HepG2 (cell line): ENCODE data around the gene PRSS21. TPM values are rescaled to one million over a fixed set of nuclear protein-coding genes. Genes with fewer than 3 reads are reported as not detected.

ENCODE experiments used
- ATAC-seq: fragments of 200-7000 bp; cut with Tn5 transposase; 3 replicates; pipeline ENCODE4 v1.9.1; 2020; ENCODE audit warnings: mild to moderate bottlenecking, moderate library complexity
- BruUV-seq: library from RNA; stranded (reverse); fragments of 400-500 nt; replicated peaks from 2 replicates; lab custom pipeline; 2021; lab: Mats Ljungman, UMichigan
- CTCF ChIA-PET: fragments of 300-600 bp; formaldehyde crosslinking; extraction: SDS; loops from one replicate; lab custom pipeline; 2021; ENCODE audit warnings: low total read pairs, inconsistent platforms, low intra/inter-chr PET ratio; lab: Yijun Ruan, JAX
- POLR2A ChIA-PET: fragments of 350-600 bp; sonication (Branson Sonifier 250); formaldehyde crosslinking; loops from one replicate; lab custom pipeline; 2020; ENCODE audit warnings: antibody characterized with exemption, inconsistent platforms; lab: Yijun Ruan, JAX
- DNase-seq: peaks from one replicate; pipeline ENCODE4 v3.0.0-alpha.2; 2015; ENCODE audit warnings: low spot score
- FAIRE-seq: peaks from 3 replicates; lab custom pipeline; 2011; peaks lifted over from hg19 to GRCh38; lab: Jason Lieb, UNC
- H2AFZ ChIP-seq: one replicate; pipeline ENCODE4 v1.6.1; 2011; ENCODE audit warnings: low read length, inconsistent platforms
- H3K27ac ChIP-seq: fragments of 300-600 bp; 3 replicates; pipeline ENCODE4 v1.8.0; 2011; ENCODE audit warnings: mixed run types, mild to moderate bottlenecking, mixed read lengths, low read length, inconsistent platforms; ENCODE audit not compliant: insufficient read depth; ENCODE audit errors: extremely low read length
- H3K27me3 ChIP-seq, 2 experiments: fragments of 200-600 bp in 1 of 2; 2 replicates in 1 of 2; 3 replicates in 1 of 2; pipeline versions ENCODE4 v1.6.0 to v1.8.0; 2011; ENCODE audit warnings: low read length in 2 of 2, mild to moderate bottlenecking in 2 of 2, moderate library complexity in 2 of 2, inconsistent platforms in 1 of 2; ENCODE audit not compliant: insufficient read depth in 2 of 2, control insufficient read depth in 1 of 2
- H3K36me3 ChIP-seq, 2 experiments: fragments of 200-600 bp in 1 of 2; replicated peaks in 1 of 2; 2 replicates in 1 of 2; 3 replicates in 1 of 2; pipeline versions ENCODE4 v1.5.1 to v1.8.0; 2011; ENCODE audit warnings: low read length in 2 of 2, inconsistent platforms in 1 of 2; ENCODE audit not compliant: insufficient read depth in 2 of 2, control insufficient read depth in 1 of 2
- H3K4me1 ChIP-seq: 2 replicates; pipeline ENCODE4 v1.5.1; 2012; ENCODE audit warnings: low read length, inconsistent platforms; ENCODE audit not compliant: insufficient read depth
- H3K4me2 ChIP-seq: 2 replicates; pipeline ENCODE4 v1.6.0; 2011; ENCODE audit warnings: low read depth, low read length, inconsistent platforms
- H3K4me3 ChIP-seq, 3 experiments: fragments of 200-600 bp in 1 of 3; sonication (generic), shearing (Covaris generic) in 1 of 3; replicated peaks in 1 of 3; 2 replicates each; pipeline ENCODE4 v1.5.1; 2011 to 2016; ENCODE audit warnings: low read length in 3 of 3, inconsistent platforms in 2 of 3, low read depth in 2 of 3, mild to moderate bottlenecking in 2 of 3, control low read depth in 1 of 3, mixed read lengths in 1 of 3; ENCODE audit not compliant: insufficient read depth in 1 of 3
- H3K79me2 ChIP-seq: one replicate; pipeline ENCODE4 v1.6.1; 2011; ENCODE audit warnings: low read length, inconsistent platforms; ENCODE audit not compliant: insufficient read depth
- H3K9ac ChIP-seq: 2 replicates; pipeline ENCODE4 v1.6.0; 2011; ENCODE audit warnings: mild to moderate bottlenecking, low read depth, low read length, inconsistent platforms; ENCODE audit not compliant: insufficient read depth
- H3K9me3 ChIP-seq: 2 replicates; pipeline ENCODE4 v1.5.1; 2012; ENCODE audit warnings: mild to moderate bottlenecking, low read length
- H4K20me1 ChIP-seq: 2 replicates; pipeline ENCODE4 v1.6.0; 2011; ENCODE audit warnings: inconsistent platforms, mild to moderate bottlenecking, low read length, moderate library complexity; ENCODE audit not compliant: insufficient read depth
- CTCF ChIP-seq: sonication (generic); formaldehyde crosslinking; IDR thresholded peaks from 2 replicates; pipeline ENCODE4 v1.5.0; 2020; ENCODE audit warnings: mild to moderate bottlenecking, missing genetic modification reagents, moderate library complexity
- ISL2 ChIP-seq: sonication (generic); formaldehyde crosslinking; IDR thresholded peaks from 2 replicates; pipeline ENCODE4 v1.5.0; 2020; ENCODE audit warnings: missing genetic modification reagents
- SIN3B ChIP-seq: fragments of 150-350 bp; IDR thresholded peaks from 2 replicates; pipeline ENCODE4 v1.6.1; 2014; ENCODE audit warnings: low read length
- TFAP4 ChIP-seq: sonication (generic); IDR thresholded peaks from 2 replicates; pipeline ENCODE4 v1.6.1; 2016; ENCODE audit warnings: low read depth, borderline replicate concordance
- ZBTB37 ChIP-seq: sonication (generic); formaldehyde crosslinking; IDR thresholded peaks from 2 replicates; pipeline ENCODE4 v1.4.0; 2020; ENCODE audit warnings: mild to moderate bottlenecking, missing genetic modification reagents
- ZBTB7B ChIP-seq: sonication (generic); formaldehyde crosslinking; IDR thresholded peaks from 2 replicates; pipeline ENCODE4 v1.4.0; 2020; ENCODE audit warnings: missing genetic modification reagents
- ZFAT ChIP-seq: sonication (generic); formaldehyde crosslinking; conservative IDR thresholded peaks from 2 replicates; pipeline ENCODE4 v1.8.1; 2023; ENCODE audit warnings: missing genetic modification reagents, inconsistent platforms
- ZKSCAN8 ChIP-seq: IDR thresholded peaks from 2 replicates; pipeline ENCODE4 v1.6.1; 2016; ENCODE audit warnings: borderline replicate concordance, missing genetic modification reagents, missing compliant biosample characterization
- WGBS: methylation state at CpG from one replicate; pipeline ENCODE4 v1.1.6; 2017; ENCODE audit warnings: low lambda C conversion rate; 5-methylcytosine and 5-hydroxymethylcytosine counted together
- in situ Hi-C: cut with HindIII; loops from 2 replicates; pipeline ENCODE4 v1.10.0; 2017; ENCODE audit warnings: low pct_unique_long_range_greater_than_20kb; ENCODE audit not compliant: extremely low pct_ligation_motif_present
- intact Hi-C: fragments of 100-400 bp; cut with micrococcal nuclease; formaldehyde crosslinking; loops from one replicate; pipeline ENCODE4 v1.10.0; 2022; ENCODE audit not compliant: unreplicated experiment
- polyA plus RNA-seq, 8 experiments: library from polyadenylated mRNA; depleted of rRNA in 3 of 8; stranded (reverse) in 7 of 8; unstranded in 1 of 8; fragments of >200 nt; fragmentation: Illumina TruSeq in 4 of 8; extraction: Trizol in 4 of 8; gene quantifications; 2 replicates each; pipeline versions ENCODE4 v1.2.1 to v1.2.3, GENCODE V29; 2011 to 2016; ENCODE audit warnings: low read depth in 4 of 8, missing spikeins in 1 of 8, mixed read lengths in 1 of 8; ENCODE audit not compliant: insufficient read depth in 1 of 8
- total RNA-seq, 5 experiments: library from RNA; depleted of rRNA; stranded (reverse); fragments of >200 nt; fragmentation: Illumina TruSeq; extraction: Trizol; gene quantifications; 2 replicates each; pipeline ENCODE4 v1.2.3, GENCODE V29; 2016; ENCODE audit warnings: low read depth in 1 of 5

The PRSS21 gene
- total and polyA plus RNA-seq, 2 of the 13 experiments (the other 11 are each of a cell fraction or from before 2014, with no cell fraction given), result not detected

- H3K27me3 ChIP-seq, result peaks cover 1 to 53% of the 10 kb centered on the region in 2 experiments; a peak in 4 of 5 replicates
- ATAC-seq, result no peak
- no peak for TF ChIP-seq ISL2 (CRISPR knock-in tag)
- FAIRE-seq, result no peak
- no peak for DNase-seq
- no peaks in the 10 kb centered on the region for H3K79me2 ChIP-seq
- H3K27ac ChIP-seq, result no peak overlapping the region
- peaks cover 52% of the 10 kb centered on the region for H3K4me1 ChIP-seq
- WGBS, result 64% methylated on average over 6 of the region's 15 CpGs
- H3K36me3 ChIP-seq, result no peaks in the 10 kb centered on the region
- intact Hi-C loops (no loop called here), in situ Hi-C loops (no loop called here)
- no TSS peak for BruUV-seq
- POLR2A ChIA-PET, result no interaction called here
- no peak overlapping the region for H3K4me2 ChIP-seq
- H3K4me3 ChIP-seq, result no peak overlapping the region
- no peaks in the 10 kb centered on the region for H4K20me1 ChIP-seq
- no peaks in the 10 kb centered on the region for H3K9me3 ChIP-seq
- CTCF ChIA-PET, result no interaction called here
- no peak overlapping the region for H2AFZ ChIP-seq
- H3K9ac ChIP-seq, result no peak overlapping the region
These were observed 14.2 kb downstream of the PRSS21 start for GRCh38 chr16:2831203-2831602.

GRCh38 chr16:2833776-2834175 is 16.7 kb downstream of the PRSS21 start:
- WGBS, result 45% methylated on average over 4 of the region's 7 CpGs
- intact Hi-C loops (no loop called here), in situ Hi-C loops (no loop called here)
- Histone ChIP-seq H3K27me3 (peaks cover 3 to 29% of the 10 kb centered on the region in 2 experiments; a peak in 4 of 5 replicates), H4K20me1 (no peaks in the 10 kb centered on the region), H3K9me3 (no peaks in the 10 kb centered on the region), H3K4me1 (peaks cover 64% of the 10 kb centered on the region), H3K27ac (no peak overlapping the region), H3K36me3 (no peaks in the 10 kb centered on the region), H3K9ac (no peak overlapping the region), H3K4me3 (no peak overlapping the region), H3K79me2 (no peaks in the 10 kb centered on the region), H2AFZ (no peak overlapping the region), H3K4me2 (no peak overlapping the region)
- ATAC-seq, result no peak
- BruUV-seq, result no TSS peak
- DNase-seq, result no peak
- FAIRE-seq, result no peak
- ChIA-PET POLR2A (no interaction called here), CTCF (no interaction called here)
- no peak for TF ChIP-seq ZKSCAN8 (CRISPR knock-in tag)
- no peak for TF ChIP-seq ZBTB7B
- TF ChIP-seq ZFAT, result no peak
- TF ChIP-seq CTCF, result 0 out of 2 replicates have a peak, but pooled peaks have one; percentile 7
- TF ChIP-seq SIN3B, result no peak
- TF ChIP-seq TFAP4, result no peak
- no peak for TF ChIP-seq ZBTB37 (CRISPR knock-in tag)
